Measurements from ENCODE around the gene NCBP2L.

The NCBP2L gene

GRCh38 chrX:107840971-107841370, 63.4 kb downstream of the NCBP2L start:
- no peak for TF ChIP-seq CTCF (IDR thresholded peaks at IDR 0.05; ENCODE audit: low read length, missing control alignments)
- no peak overlapping the region for H3K4me3 ChIP-seq (replicated peaks; ENCODE audit: low read depth, low read length)
- no peak for DNase-seq (ENCODE audit: low read depth)

DNA sequence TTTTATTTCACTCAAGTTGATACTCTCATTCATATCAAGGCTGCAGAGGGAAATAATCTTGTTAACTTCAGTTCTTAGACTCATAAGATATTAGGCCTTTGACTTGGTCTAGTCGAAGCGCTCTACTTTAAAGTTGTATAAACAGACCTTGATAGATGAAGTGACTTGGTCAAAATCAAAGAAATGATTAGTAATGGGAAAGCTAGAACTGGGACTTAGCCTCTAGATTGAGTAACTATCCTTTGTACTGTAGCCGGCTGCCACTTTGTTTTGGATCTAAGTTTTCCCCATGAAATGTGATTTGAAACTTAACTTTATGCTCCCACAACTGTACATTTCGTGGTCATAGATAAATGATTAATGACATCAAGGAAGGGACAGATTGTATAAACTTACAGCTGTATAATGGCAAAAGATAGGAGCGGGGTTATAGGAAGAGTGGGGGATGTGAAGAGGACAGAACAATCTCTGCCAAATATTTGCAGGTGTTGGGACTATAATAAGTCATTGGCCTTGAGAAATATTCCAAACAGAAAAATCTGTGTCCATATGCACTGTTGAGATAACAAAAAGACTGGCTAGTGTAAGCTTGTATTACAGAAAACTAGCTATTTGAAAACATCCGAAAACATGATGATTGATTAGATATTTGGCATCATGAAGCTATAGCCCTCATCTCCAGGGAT, 65.3 kb downstream of the NCBP2L start:
- DNase-seq (ENCODE audit: low read depth), result no peak
- H3K4me3 ChIP-seq (replicated peaks; ENCODE audit: low read depth, low read length), result no peak overlapping the region
- TF ChIP-seq CTCF (IDR thresholded peaks at IDR 0.05; ENCODE audit: low read length, missing control alignments), result no peak
